ENCODE measurements around the gene NFAT5. TPM values are rescaled to one million over a fixed set of nuclear protein-coding genes. Genes with fewer than 3 reads are reported as not detected.
"Not testable (repeated sequence)": the region's sequence is repeated elsewhere in the genome, so short reads cannot be mapped to it uniquely, and the experiment has no call there.

The NFAT5 gene
- total RNA-seq, 1 donor from 2014 or later: 14.3 TPM

DNA sequence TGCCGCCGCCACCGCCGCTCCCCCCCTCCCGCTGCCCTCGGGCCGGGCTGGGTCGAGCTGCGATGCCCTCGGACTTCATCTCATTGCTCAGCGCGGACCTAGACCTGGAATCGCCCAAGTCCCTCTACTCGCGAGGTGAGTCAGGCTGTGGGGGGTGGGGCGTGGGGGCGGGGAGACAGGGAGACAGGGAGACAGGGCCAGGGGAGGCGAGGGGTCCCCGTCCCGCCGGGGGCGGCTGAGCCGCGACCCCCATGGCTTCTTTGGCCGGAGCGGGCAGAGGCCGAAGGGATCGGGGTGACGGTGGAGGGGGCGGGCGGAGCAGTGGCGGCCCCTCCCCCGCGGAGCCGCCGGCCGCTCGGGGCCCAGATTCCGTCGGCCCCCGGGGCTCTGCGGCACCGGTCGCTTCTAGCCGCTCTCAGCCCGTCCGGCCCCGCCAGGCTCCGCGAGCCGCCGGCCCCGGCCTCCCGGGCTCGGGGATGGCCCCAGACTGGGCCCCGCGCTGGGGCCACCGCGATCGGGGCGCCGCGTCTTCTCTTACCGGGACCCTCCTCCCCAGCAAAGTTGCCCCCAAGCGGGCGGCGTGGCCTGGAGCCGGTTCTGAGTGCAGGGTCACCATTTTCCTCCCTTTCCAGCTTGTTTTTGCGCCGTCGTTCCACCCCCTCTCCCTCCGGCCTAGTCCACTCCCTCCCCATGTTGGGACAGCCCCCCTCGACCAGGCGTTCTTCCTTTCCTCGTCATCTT, 644 bp downstream of the NFAT5 start:
- H3K27ac ChIP-seq: peak overlapping the region; percentile 92
- peak overlapping the region; percentile 99 for H3K4me3 ChIP-seq
- peaks cover 24% of the 10 kb centered on the region for H3K4me1 ChIP-seq
- Mint-ChIP-seq H3K27me3 (ENCODE audit: insufficient read depth, low read depth) (peaks cover 2% of the 10 kb centered on the region), H3K36me3 (no peaks in the 10 kb centered on the region), H3K4me1 (peaks cover 42% of the 10 kb centered on the region), H3K4me3 (peak overlapping the region; percentile 96), H3K9me3 (no peaks in the 10 kb centered on the region), H3K27ac (peak overlapping the region; percentile 95)
- peaks cover 60% of the 10 kb centered on the region for H3F3A ChIP-seq (ENCODE audit: low read depth)
- peaks cover 18% of the 10 kb centered on the region for H4K20me1 ChIP-seq (ENCODE audit: low read depth)
- peaks cover 48% of the 10 kb centered on the region for H3K79me2 ChIP-seq (ENCODE audit: low read depth)
- peak overlapping the region; percentile 84 for H3K9ac ChIP-seq
- H3K9me3 ChIP-seq (ENCODE audit: low read depth): no peaks in the 10 kb centered on the region
- H3K4me2 ChIP-seq: peak overlapping the region; percentile 91
- no peak for TF ChIP-seq EZH2 (IDR thresholded peaks at IDR 0.05)
- TF ChIP-seq, protein P1, sequence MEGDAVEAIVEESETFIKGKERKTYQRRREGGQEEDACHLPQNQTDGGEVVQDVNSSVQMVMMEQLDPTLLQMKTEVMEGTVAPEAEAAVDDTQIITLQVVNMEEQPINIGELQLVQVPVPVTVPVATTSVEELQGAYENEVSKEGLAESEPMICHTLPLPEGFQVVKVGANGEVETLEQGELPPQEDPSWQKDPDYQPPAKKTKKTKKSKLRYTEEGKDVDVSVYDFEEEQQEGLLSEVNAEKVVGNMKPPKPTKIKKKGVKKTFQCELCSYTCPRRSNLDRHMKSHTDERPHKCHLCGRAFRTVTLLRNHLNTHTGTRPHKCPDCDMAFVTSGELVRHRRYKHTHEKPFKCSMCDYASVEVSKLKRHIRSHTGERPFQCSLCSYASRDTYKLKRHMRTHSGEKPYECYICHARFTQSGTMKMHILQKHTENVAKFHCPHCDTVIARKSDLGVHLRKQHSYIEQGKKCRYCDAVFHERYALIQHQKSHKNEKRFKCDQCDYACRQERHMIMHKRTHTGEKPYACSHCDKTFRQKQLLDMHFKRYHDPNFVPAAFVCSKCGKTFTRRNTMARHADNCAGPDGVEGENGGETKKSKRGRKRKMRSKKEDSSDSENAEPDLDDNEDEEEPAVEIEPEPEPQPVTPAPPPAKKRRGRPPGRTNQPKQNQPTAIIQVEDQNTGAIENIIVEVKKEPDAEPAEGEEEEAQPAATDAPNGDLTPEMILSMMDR (IDR thresholded peaks at IDR 0.05): no peak
- H2AFZ ChIP-seq (replicated peaks): peak overlapping the region; percentile 97
- no peaks in the 10 kb centered on the region for H3K36me3 ChIP-seq
- peaks cover 7% of the 10 kb centered on the region for H3K27me3 ChIP-seq
- DNase-seq (ENCODE audit: low spot score): peak; percentile 82

DNA sequence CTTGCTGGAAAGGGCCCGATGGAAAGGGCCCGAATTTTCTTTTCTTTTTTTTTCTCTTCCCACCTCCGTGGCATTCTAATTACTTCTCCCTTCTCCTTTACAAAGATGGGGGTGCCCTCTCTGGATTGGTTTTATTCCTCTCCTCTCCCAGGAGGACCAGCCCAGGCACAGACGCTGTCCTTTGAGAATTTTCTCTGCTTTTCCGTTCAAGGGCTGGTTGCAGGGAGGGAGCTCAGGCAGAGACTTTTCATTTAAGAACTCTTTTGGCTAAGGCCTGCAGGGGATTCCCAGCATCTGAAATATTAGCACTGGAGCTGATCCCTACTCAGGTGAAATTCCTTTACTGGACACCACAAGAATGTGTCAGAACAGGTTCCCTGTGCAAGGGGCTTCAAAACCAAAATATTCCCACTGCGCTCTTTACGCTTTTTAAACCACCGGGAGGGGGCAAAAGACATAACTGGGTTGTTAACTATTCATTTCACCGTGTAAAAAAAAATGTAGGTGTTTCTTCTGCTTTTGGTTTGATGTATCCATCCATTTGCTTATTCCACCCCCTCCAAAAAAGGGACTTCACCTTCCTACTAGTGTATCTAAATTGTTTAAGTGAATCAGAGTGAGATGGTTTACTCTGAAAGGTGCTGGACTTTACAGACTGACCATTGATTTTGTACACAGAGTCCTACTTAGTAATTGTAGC, 1.4 kb downstream of the NFAT5 start:
- H3K27me3 Mint-ChIP-seq (ENCODE audit: insufficient read depth, low read depth): peaks cover 2% of the 10 kb centered on the region
- H3K9ac ChIP-seq: peak overlapping the region; percentile 84
- no peak for TF ChIP-seq EZH2 (IDR thresholded peaks at IDR 0.05)
- TF ChIP-seq, protein P1 (IDR thresholded peaks at IDR 0.05): peak; percentile 28
- peaks cover 56% of the 10 kb centered on the region for H3K79me2 ChIP-seq (ENCODE audit: low read depth)
- peak overlapping the region; percentile 91 for H3K4me2 ChIP-seq
- peaks cover 18% of the 10 kb centered on the region for H4K20me1 ChIP-seq (ENCODE audit: low read depth)
- no peaks in the 10 kb centered on the region for H3K36me3 ChIP-seq
- peak overlapping the region; percentile 92 for H3K27ac ChIP-seq
- peaks cover 60% of the 10 kb centered on the region for H3F3A ChIP-seq (ENCODE audit: low read depth)
- no peaks in the 10 kb centered on the region for H3K9me3 Mint-ChIP-seq
- no peaks in the 10 kb centered on the region for H3K9me3 ChIP-seq (ENCODE audit: low read depth)
- H3K4me1 ChIP-seq: peaks cover 24% of the 10 kb centered on the region
- no peaks in the 10 kb centered on the region for H3K36me3 Mint-ChIP-seq
- peak overlapping the region; percentile 97 for H2AFZ ChIP-seq (replicated peaks)
- H3K4me3 ChIP-seq: peak overlapping the region; percentile 99
- peak overlapping the region; percentile 95 for H3K27ac Mint-ChIP-seq
- peaks cover 2% of the 10 kb centered on the region for H3K27me3 ChIP-seq
- peak overlapping the region; percentile 96 for H3K4me3 Mint-ChIP-seq
- H3K4me1 Mint-ChIP-seq: peaks cover 40% of the 10 kb centered on the region
- DNase-seq (ENCODE audit: low spot score): no peak

DNA sequence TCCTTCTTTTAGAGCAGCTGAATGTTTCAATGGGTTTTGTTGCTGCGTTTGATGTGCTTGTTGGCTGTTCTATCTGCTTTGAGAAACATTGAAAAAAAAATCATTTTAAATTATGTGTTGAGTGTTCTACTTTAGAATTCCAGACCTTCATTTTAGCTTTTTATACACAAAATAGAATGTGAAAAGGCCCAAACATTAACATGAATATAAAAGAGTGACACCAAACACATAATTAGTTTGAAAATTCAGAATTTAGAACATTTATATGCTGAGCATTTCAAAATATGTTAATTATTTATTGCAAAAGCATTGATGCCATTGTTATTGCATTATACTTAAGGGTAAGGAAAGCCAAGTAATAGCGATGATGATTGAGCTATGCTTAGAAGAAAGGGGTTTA, 2.9 kb downstream of the NFAT5 start:
- H3K4me3 ChIP-seq: no peak overlapping the region
- H3K27ac ChIP-seq: no peak overlapping the region
- no peak overlapping the region for H3K9ac ChIP-seq
- H3F3A ChIP-seq (ENCODE audit: low read depth): peaks cover 47% of the 10 kb centered on the region
- TF ChIP-seq, protein P1 (IDR thresholded peaks at IDR 0.05): no peak
- TF ChIP-seq EZH2 (IDR thresholded peaks at IDR 0.05) (no peak), EZH2phosphoT487 (IDR thresholded peaks at IDR 0.05) (no peak)
- Mint-ChIP-seq H3K36me3 (no peaks in the 10 kb centered on the region), H3K9me3 (no peaks in the 10 kb centered on the region), H3K4me3 (no peak overlapping the region), H3K27me3 (ENCODE audit: insufficient read depth, low read depth) (peaks cover 2% of the 10 kb centered on the region), H3K27ac (no peak overlapping the region), H3K4me1 (peaks cover 31% of the 10 kb centered on the region)
- H4K20me1 ChIP-seq (ENCODE audit: low read depth): peaks cover 15% of the 10 kb centered on the region
- no peaks in the 10 kb centered on the region for H3K27me3 ChIP-seq
- H2AFZ ChIP-seq (replicated peaks): no peak overlapping the region
- no peaks in the 10 kb centered on the region for H3K36me3 ChIP-seq
- H3K4me2 ChIP-seq: peak overlapping the region; percentile 47
- no peaks in the 10 kb centered on the region for H3K9me3 ChIP-seq (ENCODE audit: low read depth)
- H3K4me1 ChIP-seq: peaks cover 24% of the 10 kb centered on the region
- DNase-seq (ENCODE audit: low spot score): no peak
- H3K79me2 ChIP-seq (ENCODE audit: low read depth): peaks cover 71% of the 10 kb centered on the region

DNA sequence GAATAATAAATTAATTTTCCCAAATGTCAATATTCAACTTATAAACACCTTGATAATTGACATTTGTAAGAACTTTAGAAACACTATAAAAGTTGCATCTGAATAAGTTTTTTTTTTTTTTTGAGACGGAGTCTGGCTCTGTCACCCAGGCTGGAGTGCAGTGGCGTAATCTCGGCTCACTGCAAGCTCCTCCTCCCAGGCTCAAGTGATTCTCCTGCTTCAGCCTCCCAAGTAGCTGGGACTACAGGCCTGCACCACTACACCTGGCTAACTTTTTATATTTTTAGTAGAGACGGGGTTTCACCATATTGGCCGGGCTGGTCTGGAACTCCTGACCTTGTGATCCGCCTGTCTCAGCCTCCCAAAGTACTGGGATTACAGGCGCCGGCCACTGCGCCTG, 13.0 kb downstream of the NFAT5 start:
- peaks cover 81% of the 10 kb centered on the region for H3K79me2 ChIP-seq (ENCODE audit: low read depth)
- not testable (repeated sequence) for H3K4me1 Mint-ChIP-seq, H3K4me3 Mint-ChIP-seq

More for the DNA sequence above, 13.0 kb downstream of the NFAT5 start:
- not testable (repeated sequence) for H3K27me3 ChIP-seq; H3K4me1 ChIP-seq; H3K9ac ChIP-seq; H3K36me3 ChIP-seq; H3K9me3 ChIP-seq (ENCODE audit: low read depth); H3K27ac Mint-ChIP-seq; H3K9me3 Mint-ChIP-seq; H2AFZ ChIP-seq (replicated peaks); H3K4me2 ChIP-seq; H3K4me3 ChIP-seq; H3K27me3 Mint-ChIP-seq (ENCODE audit: insufficient read depth, low read depth); H3K27ac ChIP-seq; DNase-seq (ENCODE audit: low spot score); H3F3A ChIP-seq (ENCODE audit: low read depth)
- peaks cover 12% of the 10 kb centered on the region for H3K36me3 Mint-ChIP-seq
- H4K20me1 ChIP-seq (ENCODE audit: low read depth): peaks cover 28% of the 10 kb centered on the region

All from neural progenitor cell (in vitro differentiated cells).